ENCODE data around the gene ZSWIM6. TPM values are rescaled to one million over a fixed set of nuclear protein-coding genes. Genes with fewer than 3 reads are reported as not detected.

The ZSWIM6 gene
- total RNA-seq, 1 experiment from 2014 or later, result 1.8 TPM

- in situ Hi-C loops (cut with HindIII; ENCODE audit: low pct_unique_long_range_greater_than_20kb, low sequenced_read_pairs), result no loop called here
- peak; percentile 65 for DNase-seq (ENCODE audit: low read depth)
These were observed 118.6 kb downstream of the ZSWIM6 start for GRCh38 chr5:61450493-61451279.

- in situ Hi-C loops (cut with HindIII; ENCODE audit: low pct_unique_long_range_greater_than_20kb, low sequenced_read_pairs), result no loop called here
These were observed 123.3 kb downstream of the ZSWIM6 start for GRCh38 chr5:61455179-61456006.

GRCh38 chr5:61460471-61460870 lies 128.4 kb downstream of the ZSWIM6 start:
- no peak for DNase-seq (ENCODE audit: low read depth)
- in situ Hi-C loops (cut with HindIII; ENCODE audit: low pct_unique_long_range_greater_than_20kb, low sequenced_read_pairs), result no loop called here

More at GRCh38 chr5:61455179-61456006, 123.3 kb downstream of the ZSWIM6 start:
- no peak for DNase-seq (ENCODE audit: low read depth)

GRCh38 chr5:61461417-61461816 lies 129.4 kb downstream of the ZSWIM6 start:
- no peak for DNase-seq (ENCODE audit: low read depth)
- in situ Hi-C loops (cut with HindIII; ENCODE audit: low pct_unique_long_range_greater_than_20kb, low sequenced_read_pairs), result no loop called here

- in situ Hi-C loops (cut with HindIII; ENCODE audit: low pct_unique_long_range_greater_than_20kb, low sequenced_read_pairs), result no loop called here
- no peak for DNase-seq (ENCODE audit: low read depth)
These were observed 129.9 kb downstream of the ZSWIM6 start for GRCh38 chr5:61461926-61462325.

- no peak for DNase-seq (ENCODE audit: low read depth)
- in situ Hi-C loops (cut with HindIII; ENCODE audit: low pct_unique_long_range_greater_than_20kb, low sequenced_read_pairs), result no loop called here
These were observed 131.5 kb downstream of the ZSWIM6 start for GRCh38 chr5:61463596-61463995.

- no peak for DNase-seq (ENCODE audit: low read depth)
- in situ Hi-C loops (cut with HindIII; ENCODE audit: low pct_unique_long_range_greater_than_20kb, low sequenced_read_pairs), result no loop called here
These were observed 132.5 kb downstream of the ZSWIM6 start for GRCh38 chr5:61464512-61464911.

GRCh38 chr5:61465066-61465465 lies 133.0 kb downstream of the ZSWIM6 start:
- in situ Hi-C loops (cut with HindIII; ENCODE audit: low pct_unique_long_range_greater_than_20kb, low sequenced_read_pairs), result no loop called here
- DNase-seq (ENCODE audit: low read depth), result no peak

- in situ Hi-C loops (cut with HindIII; ENCODE audit: low pct_unique_long_range_greater_than_20kb, low sequenced_read_pairs), result no loop called here
- DNase-seq (ENCODE audit: low read depth), result no peak
These were observed 133.4 kb downstream of the ZSWIM6 start for GRCh38 chr5:61465496-61465895.

- in situ Hi-C loops (cut with HindIII; ENCODE audit: low pct_unique_long_range_greater_than_20kb, low sequenced_read_pairs), result no loop called here
- DNase-seq (ENCODE audit: low read depth), result no peak
These were observed 134.0 kb downstream of the ZSWIM6 start for GRCh38 chr5:61466017-61466416.

- in situ Hi-C loops (cut with HindIII; ENCODE audit: low pct_unique_long_range_greater_than_20kb, low sequenced_read_pairs), result no loop called here
- DNase-seq (ENCODE audit: low read depth), result peak; percentile 41
These were observed 135.9 kb downstream of the ZSWIM6 start for GRCh38 chr5:61467766-61468482.

GRCh38 chr5:61468483-61468865 lies 136.4 kb downstream of the ZSWIM6 start:
- DNase-seq (ENCODE audit: low read depth), result no peak
- in situ Hi-C loops (cut with HindIII; ENCODE audit: low pct_unique_long_range_greater_than_20kb, low sequenced_read_pairs), result no loop called here

GRCh38 chr5:61471352-61471751 lies 139.3 kb downstream of the ZSWIM6 start:
- no peak for DNase-seq (ENCODE audit: low read depth)
- in situ Hi-C loops (cut with HindIII; ENCODE audit: low pct_unique_long_range_greater_than_20kb, low sequenced_read_pairs), result no loop called here

- in situ Hi-C loops (cut with HindIII; ENCODE audit: low pct_unique_long_range_greater_than_20kb, low sequenced_read_pairs), result no loop called here
- DNase-seq (ENCODE audit: low read depth), result no peak
These were observed 140.3 kb downstream of the ZSWIM6 start for GRCh38 chr5:61472172-61472958.

GRCh38 chr5:61474746-61475145 lies 142.7 kb downstream of the ZSWIM6 start:
- no peak for DNase-seq (ENCODE audit: low read depth)
- in situ Hi-C loops (cut with HindIII; ENCODE audit: low pct_unique_long_range_greater_than_20kb, low sequenced_read_pairs), result no loop called here

- no peak for DNase-seq (ENCODE audit: low read depth)
- in situ Hi-C loops (cut with HindIII; ENCODE audit: low pct_unique_long_range_greater_than_20kb, low sequenced_read_pairs), result no loop called here
These were observed 145.7 kb downstream of the ZSWIM6 start for GRCh38 chr5:61477788-61478187.

GRCh38 chr5:61479850-61480614 lies 148.0 kb downstream of the ZSWIM6 start:
- in situ Hi-C loops (cut with HindIII; ENCODE audit: low pct_unique_long_range_greater_than_20kb, low sequenced_read_pairs), result no loop called here
- no peak for DNase-seq (ENCODE audit: low read depth)
